Brain microvascular endothelial cell (primary cell): ENCODE data around the gene GPM6B.

Source experiments
- DNase-seq: peaks from one replicate; pipeline ENCODE4 v3.0.0-alpha.2; 2020
- H3K27ac ChIP-seq: fragments of 250-450 bp; sonication (Bioruptor Pico); 2 replicates; pipeline ENCODE4 v1.5.1; 2020; ENCODE audit warnings: mild to moderate bottlenecking, moderate library complexity
- H3K27me3 ChIP-seq: fragments of 250-450 bp; sonication (Bioruptor Pico); replicated peaks from 2 replicates; pipeline ENCODE4 v1.5.1; 2020; ENCODE audit warnings: mild to moderate bottlenecking
- H3K36me3 ChIP-seq: fragments of 250-450 bp; sonication (Bioruptor Pico); replicated peaks from 2 replicates; pipeline ENCODE4 v1.5.1; 2020; ENCODE audit warnings: mild to moderate bottlenecking
- H3K4me3 ChIP-seq: 2 replicates; pipeline ENCODE4 v1.5.1; 2011; ENCODE audit warnings: low read depth, mild to moderate bottlenecking, control low read depth, low read length, moderate library complexity
- in situ Hi-C: cut with HindIII; loops from 2 replicates; pipeline ENCODE4 v1.10.0; 2017; ENCODE audit warnings: low sequenced_read_pairs, low pct_ligation_motif_present
- TF ChIP-seq, protein P1 (sequence below): IDR thresholded peaks from 2 replicates; pipeline ENCODE4 v1.5.1; 2011; ENCODE audit warnings: low read depth, mild to moderate bottlenecking, moderate library complexity, low read length, control low read depth, inconsistent platforms; ENCODE audit errors: missing control alignments

Gene GPM6B

GRCh38 chrX:13855689-13856450 is 39.0 kb upstream of the GPM6B start:
- no peak overlapping the region for H3K4me3 ChIP-seq
- TF ChIP-seq, protein P1, sequence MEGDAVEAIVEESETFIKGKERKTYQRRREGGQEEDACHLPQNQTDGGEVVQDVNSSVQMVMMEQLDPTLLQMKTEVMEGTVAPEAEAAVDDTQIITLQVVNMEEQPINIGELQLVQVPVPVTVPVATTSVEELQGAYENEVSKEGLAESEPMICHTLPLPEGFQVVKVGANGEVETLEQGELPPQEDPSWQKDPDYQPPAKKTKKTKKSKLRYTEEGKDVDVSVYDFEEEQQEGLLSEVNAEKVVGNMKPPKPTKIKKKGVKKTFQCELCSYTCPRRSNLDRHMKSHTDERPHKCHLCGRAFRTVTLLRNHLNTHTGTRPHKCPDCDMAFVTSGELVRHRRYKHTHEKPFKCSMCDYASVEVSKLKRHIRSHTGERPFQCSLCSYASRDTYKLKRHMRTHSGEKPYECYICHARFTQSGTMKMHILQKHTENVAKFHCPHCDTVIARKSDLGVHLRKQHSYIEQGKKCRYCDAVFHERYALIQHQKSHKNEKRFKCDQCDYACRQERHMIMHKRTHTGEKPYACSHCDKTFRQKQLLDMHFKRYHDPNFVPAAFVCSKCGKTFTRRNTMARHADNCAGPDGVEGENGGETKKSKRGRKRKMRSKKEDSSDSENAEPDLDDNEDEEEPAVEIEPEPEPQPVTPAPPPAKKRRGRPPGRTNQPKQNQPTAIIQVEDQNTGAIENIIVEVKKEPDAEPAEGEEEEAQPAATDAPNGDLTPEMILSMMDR: no peak
- H3K27ac ChIP-seq: no peak overlapping the region
- H3K27me3 ChIP-seq: no peaks in the 10 kb centered on the region
- DNase-seq: no peak
- no peaks in the 10 kb centered on the region for H3K36me3 ChIP-seq
- in situ Hi-C loops: no loop called here

- Histone ChIP-seq H3K27ac (no peak overlapping the region), H3K4me3 (no peak overlapping the region), H3K27me3 (no peaks in the 10 kb centered on the region), H3K36me3 (no peaks in the 10 kb centered on the region)
- in situ Hi-C loops: no loop called here
- no peak for DNase-seq
- TF ChIP-seq, protein P1: no peak
Observed at GRCh38 chrX:13854003-13854402, 37.1 kb upstream of the GPM6B start.

- H3K36me3 ChIP-seq: no peaks in the 10 kb centered on the region
- no peak overlapping the region for H3K27ac ChIP-seq
- DNase-seq: no peak
- TF ChIP-seq, protein P1: no peak
- no peaks in the 10 kb centered on the region for H3K27me3 ChIP-seq
- in situ Hi-C loops: no loop called here
- no peak overlapping the region for H3K4me3 ChIP-seq
Observed at GRCh38 chrX:13852001-13852695, 35.3 kb upstream of the GPM6B start.

DNA sequence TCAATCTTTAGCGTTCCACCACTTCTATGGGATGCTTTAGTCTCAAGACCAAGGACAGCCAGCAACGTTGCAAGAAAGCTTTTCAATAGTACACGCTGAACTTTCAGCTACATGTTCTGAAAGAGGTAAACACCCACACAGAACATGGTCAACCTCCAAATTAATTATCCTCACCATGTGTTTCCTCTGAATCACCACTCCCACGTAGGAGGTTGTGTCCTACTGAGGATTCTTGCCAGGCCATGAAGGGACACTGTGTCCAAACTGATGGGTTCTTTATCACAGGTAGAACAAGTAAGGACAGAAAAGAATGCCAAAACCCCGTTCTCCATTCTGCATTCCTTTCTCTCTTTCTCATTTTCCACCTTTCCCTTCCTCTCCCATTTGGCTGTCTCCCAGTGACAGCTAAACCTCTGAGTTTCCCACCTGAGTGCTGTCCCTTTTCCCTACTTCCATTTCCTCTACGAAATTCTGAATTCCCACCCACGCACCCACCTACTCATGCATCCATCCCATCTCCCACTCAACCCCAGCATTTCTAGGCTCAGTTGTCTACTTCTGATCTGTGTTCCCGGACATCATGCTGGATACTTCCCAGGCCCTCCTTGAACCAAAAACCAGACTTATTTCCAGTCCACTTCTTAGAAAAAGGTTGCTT is 29.0 kb upstream of the GPM6B start:
- H3K36me3 ChIP-seq: no peaks in the 10 kb centered on the region

DNA sequence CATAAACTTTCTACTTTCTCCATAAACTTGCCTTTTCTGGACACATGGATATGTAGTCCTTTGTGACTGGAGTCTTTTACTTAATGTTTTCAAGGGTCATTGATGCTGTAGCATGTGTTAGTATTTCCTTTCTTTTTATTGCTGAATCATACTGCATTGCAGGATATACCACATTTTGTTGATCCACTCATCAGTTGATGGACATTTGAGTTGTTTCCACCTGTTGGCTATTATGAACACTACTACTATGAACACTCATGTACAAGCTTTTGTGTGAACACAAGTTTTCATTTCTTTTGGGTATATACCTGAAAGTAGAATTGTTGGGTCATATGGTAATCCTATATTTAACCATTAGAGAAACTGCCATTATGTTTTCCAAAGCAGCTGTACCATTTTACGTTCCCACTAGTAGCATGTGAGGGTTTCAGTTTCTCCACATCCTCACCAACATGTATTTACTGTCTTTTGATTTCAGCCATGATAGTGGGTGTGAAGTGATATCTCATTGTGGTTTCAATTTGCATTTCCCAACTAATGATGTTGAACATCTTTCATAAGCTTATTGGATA is 26.3 kb upstream of the GPM6B start:
- H3K27me3 ChIP-seq: no peaks in the 10 kb centered on the region
- H3K27ac ChIP-seq: no peak overlapping the region
- no peak overlapping the region for H3K4me3 ChIP-seq
- in situ Hi-C loops: no loop called here
- H3K36me3 ChIP-seq: no peaks in the 10 kb centered on the region
- DNase-seq: no peak
- TF ChIP-seq, protein P1: no peak

More for the DNA sequence above, 29.0 kb upstream of the GPM6B start:
- DNase-seq: no peak
- in situ Hi-C loops: no loop called here
- H3K27ac ChIP-seq: no peak overlapping the region
- H3K27me3 ChIP-seq: no peaks in the 10 kb centered on the region
- H3K4me3 ChIP-seq: no peak overlapping the region
- TF ChIP-seq, protein P1: no peak
